GM13977 (cell line): ENCODE measurements around the gene SLC4A9.

Source experiments
- DNase-seq: peaks from one replicate; pipeline ENCODE4 v3.0.0; 2012; ENCODE audit warnings: low spot score
- CTCF ChIP-seq: IDR thresholded peaks from 2 replicates; pipeline ENCODE4 v1.5.1; 2012; ENCODE audit warnings: mild to moderate bottlenecking, control low read depth; ENCODE audit not compliant: insufficient read depth; ENCODE audit errors: extremely low read depth, missing control alignments
- in situ Hi-C: fragments of 300-500 bp; cut with MboI; formaldehyde crosslinking; loops from one replicate; pipeline ENCODE4 v1.12.0; 2022; ENCODE audit warnings: low sequenced_read_pairs, low pct_unique_long_range_greater_than_20kb, mixed read lengths, inconsistent platforms; ENCODE audit not compliant: unreplicated experiment

Gene SLC4A9

DNA sequence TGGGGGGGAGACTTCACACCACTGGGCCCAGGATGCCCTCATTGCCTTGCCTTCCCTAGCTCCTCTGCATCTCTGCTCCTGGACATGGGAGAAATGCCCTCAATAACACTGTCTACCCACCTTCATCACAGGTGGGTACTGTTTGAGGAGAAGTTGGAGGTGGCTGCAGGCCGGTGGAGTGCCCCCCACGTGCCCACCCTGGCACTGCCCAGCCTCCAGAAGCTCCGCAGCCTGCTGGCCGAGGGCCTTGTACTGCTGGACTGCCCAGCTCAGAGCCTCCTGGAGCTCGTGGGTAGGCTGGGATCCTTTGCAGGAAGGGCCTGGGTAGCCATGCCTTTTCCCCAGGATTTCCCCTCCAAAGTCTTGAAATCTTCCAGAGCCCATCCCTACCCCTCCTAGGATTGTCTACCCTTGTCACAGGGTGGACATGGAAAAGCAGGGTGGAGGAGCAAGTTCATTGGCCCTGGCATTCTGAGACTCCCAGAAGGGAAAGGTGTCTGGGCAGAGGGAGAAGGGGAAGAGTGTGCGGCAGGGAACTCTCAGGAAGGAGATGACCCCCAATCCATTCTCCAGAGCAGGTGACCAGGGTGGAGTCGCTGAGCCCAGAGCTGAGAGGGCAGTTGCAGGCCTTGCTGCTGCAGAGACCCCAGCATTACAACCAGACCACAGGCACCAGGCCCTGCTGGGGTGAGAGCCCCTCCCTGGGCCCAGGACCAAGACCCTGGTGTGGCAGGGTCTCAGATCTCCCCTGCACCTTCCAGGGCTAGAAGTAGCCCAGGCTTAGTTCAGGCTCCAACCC, 886 bp downstream of the SLC4A9 start:
- in situ Hi-C loops: loop anchor here (10.0 kb wide), 1 partner anchor 364 kb away; no protein-coding TSS in a partner anchor
- no peak for DNase-seq
- no peak for TF ChIP-seq CTCF

DNA sequence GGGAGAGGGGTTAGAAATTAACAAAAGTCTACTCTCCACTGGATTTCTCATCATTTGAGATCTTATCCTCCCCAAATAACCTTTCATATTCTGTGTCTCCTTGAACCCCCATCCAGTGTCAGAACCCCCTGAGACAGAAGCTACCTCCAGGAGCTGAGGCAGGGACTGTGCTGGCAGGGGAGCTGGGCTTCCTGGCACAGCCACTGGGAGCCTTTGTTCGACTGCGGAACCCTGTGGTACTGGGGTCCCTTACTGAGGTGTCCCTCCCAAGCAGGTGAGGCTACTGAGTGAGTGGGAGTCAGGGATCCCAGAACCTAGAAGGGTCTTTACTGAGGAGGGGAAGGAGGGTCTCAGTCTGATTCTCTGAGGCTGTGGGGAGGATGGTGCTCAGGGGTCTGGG, 1.9 kb downstream of the SLC4A9 start:
- no peak for TF ChIP-seq CTCF
- in situ Hi-C loops: loop anchor here (10.0 kb wide), 1 partner anchor 363 kb away; no protein-coding TSS in a partner anchor
- DNase-seq: no peak

- DNase-seq: no peak
- TF ChIP-seq CTCF: no peak
- in situ Hi-C loops: loop anchor here (10.0 kb wide), 1 partner anchor 362 kb away; no protein-coding TSS in a partner anchor
These were observed 2.3 kb downstream of the SLC4A9 start for GRCh38 chr5:140362311-140362710.

GRCh38 chr5:140362875-140363630, 3.1 kb downstream of the SLC4A9 start:
- peak; percentile 99 for TF ChIP-seq CTCF
- in situ Hi-C loops: loop anchor here (10.0 kb wide), 1 partner anchor 362 kb away; no protein-coding TSS in a partner anchor
- DNase-seq: peak; percentile 88

- TF ChIP-seq CTCF: no peak
- DNase-seq: no peak
- in situ Hi-C loops: loop anchor here (10.0 kb wide), 1 partner anchor 361 kb away; no protein-coding TSS in a partner anchor
These were observed 3.9 kb downstream of the SLC4A9 start for GRCh38 chr5:140363631-140364471.

DNA sequence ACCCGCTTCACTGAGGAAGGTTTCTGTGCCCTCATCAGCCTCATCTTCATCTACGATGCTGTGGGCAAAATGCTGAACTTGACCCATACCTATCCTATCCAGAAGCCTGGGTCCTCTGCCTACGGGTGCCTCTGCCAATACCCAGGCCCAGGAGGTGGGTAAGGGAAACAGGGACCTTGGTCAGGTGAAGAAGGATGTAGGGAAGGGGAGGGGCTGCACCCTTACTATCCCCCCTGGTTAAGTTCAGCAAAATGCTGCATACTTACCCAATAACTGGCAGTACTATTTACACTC, 4.4 kb downstream of the SLC4A9 start:
- no peak for TF ChIP-seq CTCF
- in situ Hi-C loops: loop anchor here (10.0 kb wide), 1 partner anchor 360 kb away; no protein-coding TSS in a partner anchor
- DNase-seq: no peak
